ENCODE data around the gene BGN.

Gene BGN

GRCh38 chrX:153488231-153488914 is 6.4 kb upstream of the BGN start:
- no peak for TF ChIP-seq CTCF (IDR thresholded peaks at IDR 0.05; ENCODE audit: low read depth, low read length, missing control alignments)
- in situ Hi-C loops (cut with HindIII; ENCODE audit: low sequenced_read_pairs) = no loop called here
- H3K4me3 ChIP-seq (ENCODE audit: low read depth, low read length) = no peak overlapping the region
- DNase-seq (ENCODE audit: low read depth) = no peak

- in situ Hi-C loops (cut with HindIII; ENCODE audit: low sequenced_read_pairs) = no loop called here
Measured at GRCh38 chrX:153490217-153490930, 4.4 kb upstream of the BGN start.

GRCh38 chrX:153491351-153491914 is 3.3 kb upstream of the BGN start:
- no peak for DNase-seq (ENCODE audit: low read depth)
- H3K4me3 ChIP-seq (ENCODE audit: low read depth, low read length) = no peak overlapping the region
- no peak for TF ChIP-seq CTCF (IDR thresholded peaks at IDR 0.05; ENCODE audit: low read depth, low read length, missing control alignments)
- in situ Hi-C loops (cut with HindIII; ENCODE audit: low sequenced_read_pairs) = no loop called here

More at GRCh38 chrX:153490217-153490930, 4.4 kb upstream of the BGN start:
- TF ChIP-seq CTCF (IDR thresholded peaks at IDR 0.05; ENCODE audit: low read depth, low read length, missing control alignments) = no peak
- H3K4me3 ChIP-seq (ENCODE audit: low read depth, low read length) = no peak overlapping the region
- no peak for DNase-seq (ENCODE audit: low read depth)

GRCh38 chrX:153491918-153492317 is 2.9 kb upstream of the BGN start:
- in situ Hi-C loops (cut with HindIII; ENCODE audit: low sequenced_read_pairs) = no loop called here
- H3K4me3 ChIP-seq (ENCODE audit: low read depth, low read length) = no peak overlapping the region
- TF ChIP-seq CTCF (IDR thresholded peaks at IDR 0.05; ENCODE audit: low read depth, low read length, missing control alignments) = no peak
- DNase-seq (ENCODE audit: low read depth) = no peak

- no peak for TF ChIP-seq CTCF (IDR thresholded peaks at IDR 0.05; ENCODE audit: low read depth, low read length, missing control alignments)
- no peak for DNase-seq (ENCODE audit: low read depth)
- no peak overlapping the region for H3K4me3 ChIP-seq (ENCODE audit: low read depth, low read length)
- in situ Hi-C loops (cut with HindIII; ENCODE audit: low sequenced_read_pairs) = no loop called here
Measured at GRCh38 chrX:153492543-153492942, 2.2 kb upstream of the BGN start.

GRCh38 chrX:153493085-153493484 is 1.7 kb upstream of the BGN start:
- in situ Hi-C loops (cut with HindIII; ENCODE audit: low sequenced_read_pairs) = no loop called here
- no peak overlapping the region for H3K4me3 ChIP-seq (ENCODE audit: low read depth, low read length)
- DNase-seq (ENCODE audit: low read depth) = no peak
- no peak for TF ChIP-seq CTCF (IDR thresholded peaks at IDR 0.05; ENCODE audit: low read depth, low read length, missing control alignments)

Data from astrocyte of the cerebellum (primary cell).